SK-N-SH treated with all-trans-retinoic acid at 6 μM for 48 hours (cell line): ENCODE measurements around the gene SLC37A4.

Source experiments
- ATAC-seq: fragments of 200-7000 bp; cut with Tn5 transposase; 3 replicates; pipeline ENCODE4 v1.9.1; 2020; ENCODE audit warnings: mild to moderate bottlenecking, moderate library complexity
- ARNTL ChIP-seq: fragments of 450-650 bp; formaldehyde crosslinking; IDR thresholded peaks from 2 replicates; pipeline ENCODE4 v1.5.0; 2020; ENCODE audit warnings: low read depth, mild to moderate bottlenecking, moderate library complexity, borderline replicate concordance
- BACH2 ChIP-seq: fragments of 250-450 bp; sonication (Bioruptor Pico); IDR thresholded peaks from 2 replicates; pipeline ENCODE4 v1.9.0; 2021; ENCODE audit warnings: mild to moderate bottlenecking, borderline replicate concordance
- ESRRG ChIP-seq: fragments of 250-450 bp; sonication (Bioruptor Pico); IDR thresholded peaks from 2 replicates; pipeline ENCODE4 v1.6.1; 2021; ENCODE audit warnings: mild to moderate bottlenecking
- GLIS3 ChIP-seq: fragments of 250-450 bp; sonication (Bioruptor Pico); IDR thresholded peaks from 2 replicates; pipeline ENCODE4 v1.5.0; 2020; ENCODE audit warnings: mild to moderate bottlenecking, moderate library complexity
- ISL1 ChIP-seq: fragments of 250-450 bp; sonication (Bioruptor Pico); IDR thresholded peaks from 2 replicates; pipeline ENCODE4 v2.1.2; 2022; ENCODE audit warnings: mild to moderate bottlenecking, moderate library complexity
- OSR1 ChIP-seq: fragments of 250-450 bp; sonication (Bioruptor Pico); IDR thresholded peaks from 2 replicates; pipeline ENCODE4 v1.8.0; 2022; ENCODE audit warnings: moderate library complexity, mild to moderate bottlenecking, inconsistent platforms
- PPARA ChIP-seq: fragments of 250-450 bp; sonication (Bioruptor Pico); IDR thresholded peaks from 2 replicates; pipeline ENCODE4 v1.5.0; 2020; ENCODE audit warnings: mild to moderate bottlenecking, borderline replicate concordance
- TCF4 ChIP-seq: fragments of 250-450 bp; sonication (Bioruptor Pico); IDR thresholded peaks from 2 replicates; pipeline ENCODE4 v1.8.0; 2021; ENCODE audit warnings: mild to moderate bottlenecking, moderate library complexity, borderline replicate concordance
- TOX ChIP-seq: fragments of 250-450 bp; sonication (Bioruptor Pico); IDR thresholded peaks from 2 replicates; pipeline ENCODE4 v1.8.0; 2021; ENCODE audit warnings: mild to moderate bottlenecking, moderate library complexity, borderline replicate concordance
- ZC3H10 ChIP-seq: fragments of 250-450 bp; sonication (Bioruptor Pico); IDR thresholded peaks from 2 replicates; pipeline ENCODE4 v1.5.1; 2021; ENCODE audit warnings: mild to moderate bottlenecking, moderate library complexity
- ZFP3 ChIP-seq: fragments of 250-450 bp; sonication (Bioruptor Pico); IDR thresholded peaks from 2 replicates; pipeline ENCODE4 v1.5.0; 2020; ENCODE audit warnings: mild to moderate bottlenecking, moderate library complexity
- ZFP30 ChIP-seq: fragments of 450-650 bp; formaldehyde crosslinking; IDR thresholded peaks from 2 replicates; pipeline ENCODE4 v1.5.0; 2022; ENCODE audit warnings: mild to moderate bottlenecking, moderate library complexity
- ZNF70 ChIP-seq: fragments of 450-650 bp; formaldehyde crosslinking; IDR thresholded peaks from 2 replicates; pipeline ENCODE4 v1.5.0; 2020; ENCODE audit warnings: mild to moderate bottlenecking, moderate library complexity
- ZNF8 ChIP-seq: fragments of 450-650 bp; formaldehyde crosslinking; IDR thresholded peaks from 2 replicates; pipeline ENCODE4 v1.5.0; 2020; ENCODE audit warnings: mild to moderate bottlenecking, moderate library complexity
- TF ChIP-seq, protein P1 (sequence below): fragments of 250-450 bp; sonication (Bioruptor Pico); IDR thresholded peaks from 2 replicates; pipeline ENCODE4 v1.5.1; 2020; ENCODE audit warnings: low read depth, mild to moderate bottlenecking, moderate library complexity
- TF ChIP-seq, protein P2 (sequence below): fragments of 250-450 bp; sonication (Bioruptor Pico); IDR thresholded peaks from 2 replicates; pipeline ENCODE4 v1.8.0; 2020; ENCODE audit warnings: mild to moderate bottlenecking, moderate library complexity, borderline replicate concordance
- TF ChIP-seq, protein P3 (sequence below): fragments of 250-450 bp; sonication (Bioruptor Pico); IDR thresholded peaks from 2 replicates; pipeline ENCODE4 v1.5.0; 2020; ENCODE audit warnings: mild to moderate bottlenecking, moderate library complexity
- TF ChIP-seq, protein P4 (sequence below): fragments of 250-450 bp; sonication (Bioruptor Pico); IDR thresholded peaks from 2 replicates; pipeline ENCODE4 v1.5.1; 2021; ENCODE audit warnings: mild to moderate bottlenecking, moderate library complexity
- TF ChIP-seq, protein P5 (sequence below): fragments of 250-450 bp; sonication (Bioruptor Pico); IDR thresholded peaks from 2 replicates; pipeline ENCODE4 v1.8.0; 2021; ENCODE audit warnings: low read depth, mild to moderate bottlenecking, moderate library complexity, borderline replicate concordance

SLC37A4 gene

DNA sequence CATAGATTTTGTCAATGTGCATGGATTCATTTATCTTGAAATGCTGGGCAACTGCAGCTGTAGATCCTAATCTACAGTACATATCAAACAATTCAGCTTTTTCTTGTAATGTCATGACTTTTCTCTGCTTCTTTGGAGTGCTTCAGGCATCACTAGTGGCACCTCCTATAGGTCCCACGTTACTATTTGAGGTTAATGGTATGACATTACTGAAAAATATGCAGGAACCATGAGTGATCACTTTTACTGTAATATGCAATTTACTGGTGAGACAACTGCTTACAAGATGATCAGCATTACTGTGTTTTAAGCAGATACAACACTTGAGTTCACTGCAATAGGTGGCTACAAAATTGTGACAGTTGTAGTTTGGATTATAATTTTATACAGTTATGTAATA, 29.8 kb downstream of the SLC37A4 start (continued):
- no peak for TF ChIP-seq GLIS3 (CRISPR knock-in tag)
- TF ChIP-seq TOX (CRISPR knock-in tag): no peak

DNA sequence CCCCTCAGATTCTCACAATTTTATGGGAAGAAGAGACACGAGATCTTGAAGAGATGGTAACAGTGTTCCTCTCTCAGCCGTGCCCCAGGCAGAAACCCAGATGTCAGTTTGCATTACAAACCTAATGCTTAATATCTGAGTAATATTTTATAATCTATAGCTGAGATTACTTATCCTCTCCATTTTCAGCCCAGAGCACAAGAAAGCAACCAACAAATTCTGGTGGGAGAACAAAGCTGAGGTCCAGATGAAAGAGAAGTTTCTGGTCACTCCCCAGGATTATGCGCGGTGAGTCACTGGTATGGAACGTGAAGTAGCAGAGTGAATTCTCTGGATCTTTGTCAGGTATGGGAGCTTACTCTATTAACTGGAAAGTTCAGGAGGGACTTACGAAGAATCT, 31.9 kb downstream of the SLC37A4 start:
- TF ChIP-seq, protein P1, sequence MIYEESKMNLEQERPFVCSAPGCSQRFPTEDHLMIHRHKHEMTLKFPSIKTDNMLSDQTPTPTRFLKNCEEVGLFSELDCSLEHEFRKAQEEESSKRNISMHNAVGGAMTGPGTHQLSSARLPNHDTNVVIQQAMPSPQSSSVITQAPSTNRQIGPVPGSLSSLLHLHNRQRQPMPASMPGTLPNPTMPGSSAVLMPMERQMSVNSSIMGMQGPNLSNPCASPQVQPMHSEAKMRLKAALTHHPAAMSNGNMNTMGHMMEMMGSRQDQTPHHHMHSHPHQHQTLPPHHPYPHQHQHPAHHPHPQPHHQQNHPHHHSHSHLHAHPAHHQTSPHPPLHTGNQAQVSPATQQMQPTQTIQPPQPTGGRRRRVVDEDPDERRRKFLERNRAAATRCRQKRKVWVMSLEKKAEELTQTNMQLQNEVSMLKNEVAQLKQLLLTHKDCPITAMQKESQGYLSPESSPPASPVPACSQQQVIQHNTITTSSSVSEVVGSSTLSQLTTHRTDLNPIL (CRISPR knock-in tag): no peak
- TF ChIP-seq TOX (CRISPR knock-in tag) (no peak), PPARA (no peak), OSR1 (CRISPR knock-in tag) (no peak), ZNF70 (CRISPR knock-in tag) (no peak), ZFP30 (CRISPR knock-in tag) (no peak), TCF4 (CRISPR knock-in tag) (no peak), ZC3H10 (CRISPR knock-in tag) (no peak), BACH2 (CRISPR knock-in tag) (no peak), ZNF8 (no peak), GLIS3 (CRISPR knock-in tag) (no peak), ZFP3 (no peak)
- TF ChIP-seq, protein P2, sequence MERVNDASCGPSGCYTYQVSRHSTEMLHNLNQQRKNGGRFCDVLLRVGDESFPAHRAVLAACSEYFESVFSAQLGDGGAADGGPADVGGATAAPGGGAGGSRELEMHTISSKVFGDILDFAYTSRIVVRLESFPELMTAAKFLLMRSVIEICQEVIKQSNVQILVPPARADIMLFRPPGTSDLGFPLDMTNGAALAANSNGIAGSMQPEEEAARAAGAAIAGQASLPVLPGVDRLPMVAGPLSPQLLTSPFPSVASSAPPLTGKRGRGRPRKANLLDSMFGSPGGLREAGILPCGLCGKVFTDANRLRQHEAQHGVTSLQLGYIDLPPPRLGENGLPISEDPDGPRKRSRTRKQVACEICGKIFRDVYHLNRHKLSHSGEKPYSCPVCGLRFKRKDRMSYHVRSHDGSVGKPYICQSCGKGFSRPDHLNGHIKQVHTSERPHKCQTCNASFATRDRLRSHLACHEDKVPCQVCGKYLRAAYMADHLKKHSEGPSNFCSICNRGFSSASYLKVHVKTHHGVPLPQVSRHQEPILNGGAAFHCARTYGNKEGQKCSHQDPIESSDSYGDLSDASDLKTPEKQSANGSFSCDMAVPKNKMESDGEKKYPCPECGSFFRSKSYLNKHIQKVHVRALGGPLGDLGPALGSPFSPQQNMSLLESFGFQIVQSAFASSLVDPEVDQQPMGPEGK (CRISPR knock-in tag): no peak
- TF ChIP-seq, protein P3, sequence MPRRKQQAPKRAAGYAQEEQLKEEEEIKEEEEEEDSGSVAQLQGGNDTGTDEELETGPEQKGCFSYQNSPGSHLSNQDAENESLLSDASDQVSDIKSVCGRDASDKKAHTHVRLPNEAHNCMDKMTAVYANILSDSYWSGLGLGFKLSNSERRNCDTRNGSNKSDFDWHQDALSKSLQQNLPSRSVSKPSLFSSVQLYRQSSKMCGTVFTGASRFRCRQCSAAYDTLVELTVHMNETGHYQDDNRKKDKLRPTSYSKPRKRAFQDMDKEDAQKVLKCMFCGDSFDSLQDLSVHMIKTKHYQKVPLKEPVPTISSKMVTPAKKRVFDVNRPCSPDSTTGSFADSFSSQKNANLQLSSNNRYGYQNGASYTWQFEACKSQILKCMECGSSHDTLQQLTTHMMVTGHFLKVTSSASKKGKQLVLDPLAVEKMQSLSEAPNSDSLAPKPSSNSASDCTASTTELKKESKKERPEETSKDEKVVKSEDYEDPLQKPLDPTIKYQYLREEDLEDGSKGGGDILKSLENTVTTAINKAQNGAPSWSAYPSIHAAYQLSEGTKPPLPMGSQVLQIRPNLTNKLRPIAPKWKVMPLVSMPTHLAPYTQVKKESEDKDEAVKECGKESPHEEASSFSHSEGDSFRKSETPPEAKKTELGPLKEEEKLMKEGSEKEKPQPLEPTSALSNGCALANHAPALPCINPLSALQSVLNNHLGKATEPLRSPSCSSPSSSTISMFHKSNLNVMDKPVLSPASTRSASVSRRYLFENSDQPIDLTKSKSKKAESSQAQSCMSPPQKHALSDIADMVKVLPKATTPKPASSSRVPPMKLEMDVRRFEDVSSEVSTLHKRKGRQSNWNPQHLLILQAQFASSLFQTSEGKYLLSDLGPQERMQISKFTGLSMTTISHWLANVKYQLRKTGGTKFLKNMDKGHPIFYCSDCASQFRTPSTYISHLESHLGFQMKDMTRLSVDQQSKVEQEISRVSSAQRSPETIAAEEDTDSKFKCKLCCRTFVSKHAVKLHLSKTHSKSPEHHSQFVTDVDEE: no peak
- TF ChIP-seq, protein P4, sequence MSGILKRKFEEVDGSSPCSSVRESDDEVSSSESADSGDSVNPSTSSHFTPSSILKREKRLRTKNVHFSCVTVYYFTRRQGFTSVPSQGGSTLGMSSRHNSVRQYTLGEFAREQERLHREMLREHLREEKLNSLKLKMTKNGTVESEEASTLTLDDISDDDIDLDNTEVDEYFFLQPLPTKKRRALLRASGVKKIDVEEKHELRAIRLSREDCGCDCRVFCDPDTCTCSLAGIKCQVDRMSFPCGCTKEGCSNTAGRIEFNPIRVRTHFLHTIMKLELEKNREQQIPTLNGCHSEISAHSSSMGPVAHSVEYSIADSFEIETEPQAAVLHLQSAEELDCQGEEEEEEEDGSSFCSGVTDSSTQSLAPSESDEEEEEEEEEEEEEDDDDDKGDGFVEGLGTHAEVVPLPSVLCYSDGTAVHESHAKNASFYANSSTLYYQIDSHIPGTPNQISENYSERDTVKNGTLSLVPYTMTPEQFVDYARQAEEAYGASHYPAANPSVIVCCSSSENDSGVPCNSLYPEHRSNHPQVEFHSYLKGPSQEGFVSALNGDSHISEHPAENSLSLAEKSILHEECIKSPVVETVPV (CRISPR knock-in tag): no peak
- ATAC-seq: peak; percentile 60

DNA sequence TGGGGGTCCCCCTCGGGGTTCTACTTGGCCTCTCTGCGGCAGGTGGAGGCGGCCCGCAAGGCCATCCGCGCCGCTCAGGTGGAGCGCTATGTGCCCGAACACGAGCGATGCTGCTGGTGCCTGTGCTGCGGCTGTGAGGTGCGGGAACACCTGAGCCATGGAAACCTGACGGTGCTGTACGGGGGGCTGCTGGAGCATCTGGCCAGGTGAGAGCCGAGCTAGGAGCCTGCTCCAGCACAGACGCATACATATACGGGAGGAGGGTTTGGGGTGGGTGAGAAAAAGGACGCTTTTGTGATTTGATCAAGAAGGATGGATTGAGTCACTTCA, 32.3 kb downstream of the SLC37A4 start:
- peak; percentile 55 for ATAC-seq
- no peak for TF ChIP-seq ESRRG (CRISPR knock-in tag)
- TF ChIP-seq ISL1 (CRISPR knock-in tag): no peak
- TF ChIP-seq ARNTL (CRISPR knock-in tag): no peak
- TF ChIP-seq, protein P2 (CRISPR knock-in tag): no peak

DNA sequence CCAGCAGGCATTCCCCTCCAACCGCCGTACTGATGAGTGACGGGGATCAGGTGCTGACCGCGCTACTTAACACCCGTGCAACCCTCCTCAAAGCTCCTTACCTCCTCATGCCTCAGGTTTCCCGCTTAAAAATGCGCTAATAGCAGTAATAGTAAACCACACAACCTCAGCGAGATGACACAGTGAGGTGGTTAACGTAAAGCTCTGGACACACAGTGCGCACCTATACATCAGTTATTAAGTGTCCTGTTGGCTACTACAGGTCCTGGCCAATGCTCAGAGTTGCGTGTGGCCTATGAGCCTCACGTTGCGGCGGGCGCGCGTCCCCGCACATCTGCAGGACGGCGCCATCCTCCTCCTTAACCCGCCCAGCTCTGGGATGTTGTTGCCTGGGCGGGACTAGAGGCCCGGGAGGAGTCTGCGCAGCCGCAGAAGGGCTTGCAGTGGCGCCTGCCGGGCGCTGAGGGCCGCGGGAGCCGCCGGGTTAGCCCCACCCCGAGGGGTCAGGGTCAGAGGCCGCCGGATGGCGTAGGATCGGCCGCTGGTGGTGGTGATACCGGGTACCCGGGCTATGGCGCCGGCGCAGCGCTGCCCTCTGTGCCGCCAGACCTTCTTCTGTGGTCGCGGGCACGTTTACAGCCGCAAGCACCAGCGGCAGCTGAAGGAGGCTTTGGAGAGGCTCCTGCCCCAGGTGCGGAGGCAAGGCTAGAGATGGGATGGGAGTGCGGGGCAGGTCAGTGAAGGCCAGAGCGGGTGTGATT, 32.9 kb downstream of the SLC37A4 start, which contains the start of gene CENATAC:
CENATAC (plus strand) TSS at position 512 of the 761 bp plus-strand sequence; CDS start at position 572, 60 bp downstream.
- peak; percentile 96 for ATAC-seq
- no peak for TF ChIP-seq ZFP30 (CRISPR knock-in tag)
- TF ChIP-seq, protein P5, sequence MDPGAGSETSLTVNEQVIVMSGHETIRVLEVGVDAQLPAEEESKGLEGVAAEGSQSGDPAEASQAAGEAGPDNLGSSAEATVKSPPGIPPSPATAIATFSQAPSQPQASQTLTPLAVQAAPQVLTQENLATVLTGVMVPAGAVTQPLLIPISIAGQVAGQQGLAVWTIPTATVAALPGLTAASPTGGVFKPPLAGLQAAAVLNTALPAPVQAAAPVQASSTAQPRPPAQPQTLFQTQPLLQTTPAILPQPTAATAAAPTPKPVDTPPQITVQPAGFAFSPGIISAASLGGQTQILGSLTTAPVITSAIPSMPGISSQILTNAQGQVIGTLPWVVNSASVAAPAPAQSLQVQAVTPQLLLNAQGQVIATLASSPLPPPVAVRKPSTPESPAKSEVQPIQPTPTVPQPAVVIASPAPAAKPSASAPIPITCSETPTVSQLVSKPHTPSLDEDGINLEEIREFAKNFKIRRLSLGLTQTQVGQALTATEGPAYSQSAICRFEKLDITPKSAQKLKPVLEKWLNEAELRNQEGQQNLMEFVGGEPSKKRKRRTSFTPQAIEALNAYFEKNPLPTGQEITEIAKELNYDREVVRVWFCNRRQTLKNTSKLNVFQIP (CRISPR knock-in tag): no peak
- TF ChIP-seq ZNF8: no peak
